Dendritic cell treated with granulocyte-macrophage colony-stimulating factor and Interleukin-4, amounts not matched to agents 40 ng/mL and 50 ng/mL, for 4 days (primary cell): Measurements from ENCODE around the gene LIX1.
"Not testable (repeated sequence)": the region's sequence is repeated elsewhere in the genome, so short reads cannot be mapped to it uniquely, and the experiment has no call there.

ENCODE experiments used
- H3K27ac Mint-ChIP-seq: one replicate; pipeline ENCODE4 v1.8.0; 2022; ENCODE audit warnings: mild to moderate bottlenecking, mixed read lengths
- H3K27me3 Mint-ChIP-seq: one replicate; pipeline ENCODE4 v1.8.0; 2022; ENCODE audit warnings: mild to moderate bottlenecking, mixed read lengths
- H3K36me3 Mint-ChIP-seq: one replicate; pipeline ENCODE4 v1.8.0; 2022; ENCODE audit warnings: low read depth, mixed read lengths
- H3K4me1 Mint-ChIP-seq: one replicate; pipeline ENCODE4 v1.8.0; 2022; ENCODE audit warnings: low read depth, mixed read lengths
- H3K4me3 Mint-ChIP-seq: one replicate; pipeline ENCODE4 v1.8.0; 2022; ENCODE audit warnings: mild to moderate bottlenecking, moderate library complexity, mixed read lengths
- H3K9me3 Mint-ChIP-seq: one replicate; pipeline ENCODE4 v1.8.0; 2022; ENCODE audit warnings: mixed read lengths
- intact Hi-C: fragments of 100-400 bp; cut with micrococcal nuclease; formaldehyde crosslinking; loops from one replicate; pipeline ENCODE4 v1.15.0; 2022

The LIX1 gene

GRCh38 chr5:97142521-97143254 is at the start of gene LIX1:
Gene LIX1, minus strand, starts transcription at chr5:97142611. Its CDS starts 35 bp downstream, at chr5:97142576.
- H3K9me3 Mint-ChIP-seq: no peaks in the 10 kb centered on the region
- H3K27ac Mint-ChIP-seq: no peak within 1 kb of the TSS
- intact Hi-C loops: loop anchor here (5.0 kb wide), 2 partner anchors 145 to 275 kb away; no protein-coding TSS in a partner anchor
- no peaks in the 10 kb centered on the region for H3K4me1 Mint-ChIP-seq
- H3K36me3 Mint-ChIP-seq: no peaks in the 10 kb centered on the region
- H3K27me3 Mint-ChIP-seq: no peaks in the 10 kb centered on the region
- H3K4me3 Mint-ChIP-seq: no peak within 1 kb of the TSS

DNA sequence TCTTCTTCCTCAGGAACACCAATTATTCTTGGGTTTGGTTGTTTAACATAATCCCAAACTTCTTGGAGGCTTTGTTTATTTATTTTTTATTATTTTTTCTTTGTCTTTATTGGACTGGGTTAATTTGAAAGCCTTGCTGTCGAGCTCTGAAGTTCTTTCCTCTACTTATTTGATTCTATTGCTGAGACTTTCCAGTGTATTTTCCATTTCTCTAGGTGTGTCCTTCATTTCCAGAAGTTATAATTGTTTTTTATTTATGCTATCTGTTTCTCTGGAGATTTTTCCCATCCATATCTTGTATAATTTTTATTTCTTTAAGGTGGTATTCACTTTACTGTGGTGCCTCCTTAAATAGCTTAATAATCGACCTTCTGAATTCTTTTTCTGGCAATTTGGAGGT is 49.5 kb upstream of the LIX1 start:
- no peak overlapping the region for H3K4me3 Mint-ChIP-seq
- intact Hi-C loops: no loop called here
- no peaks in the 10 kb centered on the region for H3K36me3 Mint-ChIP-seq
- H3K27me3 Mint-ChIP-seq: peaks cover 1% of the 10 kb centered on the region
- no peak overlapping the region for H3K27ac Mint-ChIP-seq
- H3K4me1 Mint-ChIP-seq: peaks cover 6% of the 10 kb centered on the region
- H3K9me3 Mint-ChIP-seq: peaks cover 12% of the 10 kb centered on the region

GRCh38 chr5:97189523-97189922 is 47.1 kb upstream of the LIX1 start:
- intact Hi-C loops: loop anchor here (5.0 to 10.0 kb wide), 2 partner anchors 1588 to 1635 kb away; partner anchors contain the start of genes ARSK and SKIC3
- not testable (repeated sequence) for H3K36me3 Mint-ChIP-seq, H3K4me1 Mint-ChIP-seq, H3K4me3 Mint-ChIP-seq, H3K27ac Mint-ChIP-seq, H3K27me3 Mint-ChIP-seq
- H3K9me3 Mint-ChIP-seq: peaks cover 12% of the 10 kb centered on the region

DNA sequence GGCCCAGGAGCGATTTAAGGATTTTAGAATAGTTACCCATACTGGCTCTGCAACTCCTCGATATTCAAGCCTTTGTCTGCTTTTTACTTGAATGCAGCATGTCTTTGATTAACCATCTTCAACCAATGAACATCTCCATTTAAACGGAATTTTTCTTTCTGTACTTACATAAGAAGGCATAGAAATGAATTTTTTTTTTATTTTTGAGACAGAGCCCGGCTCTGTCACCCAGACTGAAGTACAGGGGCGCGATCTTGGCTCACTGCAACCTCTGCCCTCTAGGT is 41.5 kb upstream of the LIX1 start:
- Mint-ChIP-seq H3K27ac (peak overlapping the region; percentile 96), H3K4me3 (peak overlapping the region; percentile 89), H3K4me1 (peaks cover 30% of the 10 kb centered on the region), H3K36me3 (peaks cover 37% of the 10 kb centered on the region), H3K27me3 (peaks cover 2% of the 10 kb centered on the region), H3K9me3 (no peaks in the 10 kb centered on the region)
- intact Hi-C loops: loop anchor here (5.0 to 10.0 kb wide), 2 partner anchors 1629 to 1748 kb away; partner anchors contain the start of genes ARSK and SKIC3

DNA sequence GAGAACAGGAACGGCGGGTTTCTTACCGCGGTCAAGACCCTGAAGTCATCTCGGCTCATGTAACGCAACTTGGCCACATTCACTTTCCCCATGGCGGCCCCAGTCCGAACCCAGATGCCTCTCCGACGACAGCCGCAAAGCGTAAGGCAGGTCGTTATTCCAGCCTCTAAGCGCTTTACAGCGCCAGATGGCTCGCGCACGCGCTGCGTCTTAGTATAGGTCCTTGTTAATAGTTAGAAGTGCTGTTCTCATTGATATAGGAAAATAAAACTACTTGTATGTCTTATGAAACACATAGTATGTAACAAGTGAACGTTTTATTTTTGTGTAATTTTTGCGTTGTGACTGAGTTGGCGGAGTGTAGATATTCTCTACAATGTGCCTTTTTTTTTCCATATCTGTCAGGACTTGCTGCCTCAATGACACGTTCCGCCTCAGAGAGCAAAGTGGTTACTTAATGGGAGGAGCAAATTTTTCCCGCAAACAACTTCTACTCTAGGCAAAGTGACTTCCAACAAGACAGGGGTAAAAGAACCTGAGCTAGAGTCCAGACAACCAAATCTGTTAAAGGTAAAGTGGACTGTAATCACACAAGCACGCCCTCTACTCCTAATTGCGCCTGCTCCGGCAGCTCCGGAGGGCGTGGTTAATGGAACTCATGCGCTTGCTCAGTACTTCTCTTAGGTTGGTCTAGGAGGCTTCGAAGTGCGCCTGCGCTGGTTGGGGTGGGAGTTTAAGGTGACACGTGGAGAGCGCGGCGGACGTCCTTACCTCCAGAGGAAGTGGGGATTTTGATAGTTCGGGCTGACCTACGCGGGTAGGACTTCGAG is 40.9 kb upstream of the LIX1 start, which contains the start of gene RIOK2:
RIOK2 (minus strand) TSS at position 148 of the 830 bp plus-strand sequence; CDS start at position 92, 56 bp downstream.
- intact Hi-C loops: loop anchor here (5.0 to 10.0 kb wide), 2 partner anchors 1629 to 1749 kb away; partner anchors contain the start of genes ARSK and SKIC3
- Mint-ChIP-seq H3K27ac (peak within 1 kb of the TSS; percentile 96), H3K9me3 (no peaks in the 10 kb centered on the region), H3K27me3 (peaks cover 2% of the 10 kb centered on the region), H3K4me3 (peak within 1 kb of the TSS; percentile 89), H3K4me1 (peaks cover 30% of the 10 kb centered on the region), H3K36me3 (peaks cover 42% of the 10 kb centered on the region)

- Mint-ChIP-seq H3K4me3 (peak overlapping the region; percentile 89), H3K36me3 (peaks cover 49% of the 10 kb centered on the region), H3K27me3 (peaks cover 2% of the 10 kb centered on the region), H3K4me1 (peaks cover 30% of the 10 kb centered on the region), H3K27ac (peak overlapping the region; percentile 96), H3K9me3 (no peaks in the 10 kb centered on the region)
- intact Hi-C loops: loop anchor here (5.0 to 10.0 kb wide), 2 partner anchors 1628 to 1750 kb away; partner anchors contain the start of genes ARSK and SKIC3
Observed at GRCh38 chr5:97182571-97183099, 40.2 kb upstream of the LIX1 start.

DNA sequence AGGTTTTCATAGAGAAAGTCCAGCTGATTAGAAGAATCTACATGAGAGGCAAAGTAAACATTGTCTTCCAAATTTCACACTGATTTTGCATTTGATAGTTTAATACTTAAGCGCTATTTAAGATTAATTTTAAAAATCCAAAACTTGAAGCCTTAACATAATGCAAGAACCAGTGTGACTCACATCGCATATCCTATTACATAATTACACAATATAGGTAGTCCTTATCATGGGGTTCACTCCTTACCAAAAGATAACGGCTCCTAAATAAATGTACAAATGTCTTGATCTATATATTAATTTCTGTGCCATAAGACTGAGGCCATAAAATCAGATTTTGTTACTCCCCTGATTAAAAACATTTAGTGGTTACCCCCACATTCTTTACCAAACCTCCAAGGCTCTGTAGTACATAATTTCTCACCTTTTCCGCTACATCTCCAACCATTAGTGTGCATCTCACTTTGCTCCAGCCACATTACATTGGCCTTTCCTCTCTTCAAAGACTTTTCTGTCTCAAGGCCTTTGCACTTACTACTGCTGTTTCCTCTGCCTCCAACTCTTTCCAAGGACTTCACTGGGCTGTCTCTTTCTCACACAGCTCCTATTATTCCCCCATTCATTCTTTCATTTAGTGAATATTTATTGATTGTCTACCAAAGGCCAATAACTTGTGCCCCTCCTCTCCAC is 39.6 kb upstream of the LIX1 start:
- intact Hi-C loops: loop anchor here (5.0 to 10.0 kb wide), 2 partner anchors 1627 to 1750 kb away; partner anchors contain the start of genes ARSK and SKIC3
- Mint-ChIP-seq H3K4me1 (peaks cover 30% of the 10 kb centered on the region), H3K4me3 (peak overlapping the region; percentile 89), H3K36me3 (peaks cover 55% of the 10 kb centered on the region), H3K27ac (peak overlapping the region; percentile 96), H3K27me3 (peaks cover 2% of the 10 kb centered on the region), H3K9me3 (no peaks in the 10 kb centered on the region)

DNA sequence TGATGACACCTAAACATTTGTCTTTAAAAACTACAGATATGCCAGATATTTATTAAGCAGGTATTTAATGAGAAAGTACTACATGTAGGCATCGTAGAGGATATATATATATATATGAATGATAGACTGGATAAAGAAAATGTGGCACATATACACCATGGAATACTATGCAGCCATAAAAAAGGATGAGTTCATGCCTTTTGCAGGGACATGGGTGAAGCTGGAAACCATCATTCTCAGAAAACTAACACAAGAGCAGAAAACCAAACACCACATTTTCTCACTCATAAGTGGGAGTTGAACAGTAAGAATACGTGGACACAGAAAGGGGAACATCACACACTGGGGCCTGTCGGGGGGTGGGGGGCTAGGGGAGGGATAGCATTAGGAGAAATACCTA is 37.0 kb upstream of the LIX1 start:
- intact Hi-C loops, H3K27me3 Mint-ChIP-seq, H3K9me3 Mint-ChIP-seq, H3K27ac Mint-ChIP-seq, H3K4me3 Mint-ChIP-seq: not testable (repeated sequence)
- H3K4me1 Mint-ChIP-seq: peaks cover 27% of the 10 kb centered on the region
- peaks cover 79% of the 10 kb centered on the region for H3K36me3 Mint-ChIP-seq

- Mint-ChIP-seq H3K4me3 (no peak overlapping the region), H3K27me3 (no peaks in the 10 kb centered on the region), H3K9me3 (no peaks in the 10 kb centered on the region), H3K36me3 (peaks cover 91% of the 10 kb centered on the region), H3K27ac (no peak overlapping the region), H3K4me1 (peaks cover 7% of the 10 kb centered on the region)
- intact Hi-C loops: no loop called here
Observed at GRCh38 chr5:97172227-97172626, 29.8 kb upstream of the LIX1 start.

- Mint-ChIP-seq H3K4me1 (peaks cover 7% of the 10 kb centered on the region), H3K27me3 (no peaks in the 10 kb centered on the region), H3K9me3 (no peaks in the 10 kb centered on the region), H3K27ac (no peak overlapping the region), H3K4me3 (no peak overlapping the region), H3K36me3 (peaks cover 85% of the 10 kb centered on the region)
- intact Hi-C loops: no loop called here
Observed at GRCh38 chr5:97171703-97172102, 29.3 kb upstream of the LIX1 start.

- Mint-ChIP-seq H3K36me3 (peaks cover 69% of the 10 kb centered on the region), H3K4me3 (peak overlapping the region; percentile 56), H3K27me3 (no peaks in the 10 kb centered on the region)
Observed at GRCh38 chr5:97167435-97167834, 25.0 kb upstream of the LIX1 start.

GRCh38 chr5:97165726-97166125 is 23.3 kb upstream of the LIX1 start:
- intact Hi-C loops: loop anchor here (5.0 kb wide), 1 partner anchor 553 kb away; no protein-coding TSS in a partner anchor
- H3K4me3 Mint-ChIP-seq: no peak overlapping the region
- H3K27ac Mint-ChIP-seq: no peak overlapping the region
- H3K4me1 Mint-ChIP-seq: peaks cover 7% of the 10 kb centered on the region
- H3K36me3 Mint-ChIP-seq: peaks cover 52% of the 10 kb centered on the region
- H3K27me3 Mint-ChIP-seq: no peaks in the 10 kb centered on the region
- H3K9me3 Mint-ChIP-seq: no peaks in the 10 kb centered on the region

More at GRCh38 chr5:97167435-97167834, 25.0 kb upstream of the LIX1 start:
- Mint-ChIP-seq H3K4me1 (peaks cover 7% of the 10 kb centered on the region), H3K27ac (peak overlapping the region; percentile 81), H3K9me3 (no peaks in the 10 kb centered on the region)
- intact Hi-C loops: loop anchor here (5.0 kb wide), 1 partner anchor 555 kb away; no protein-coding TSS in a partner anchor

DNA sequence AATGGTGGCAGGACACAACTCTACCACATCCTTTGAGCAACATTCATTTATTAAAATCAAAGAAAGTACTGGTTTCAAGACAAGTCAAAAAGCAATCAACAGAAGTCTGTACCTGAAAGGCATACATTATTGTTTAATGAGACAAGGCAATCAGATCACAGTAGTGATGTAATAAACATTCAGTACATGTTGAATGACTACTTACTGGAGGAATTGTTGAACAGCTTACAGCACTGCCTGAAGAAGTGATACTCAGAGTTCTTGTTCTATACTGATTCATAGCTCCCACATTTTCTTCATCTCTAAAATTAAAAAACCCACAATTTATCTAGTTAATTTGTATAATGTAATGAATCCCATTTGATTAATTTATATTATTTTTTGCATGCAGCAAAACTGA is 22.4 kb upstream of the LIX1 start:
- Mint-ChIP-seq H3K36me3 (peaks cover 47% of the 10 kb centered on the region), H3K27me3 (no peaks in the 10 kb centered on the region), H3K27ac (no peak overlapping the region), H3K9me3 (no peaks in the 10 kb centered on the region), H3K4me3 (no peak overlapping the region), H3K4me1 (peaks cover 7% of the 10 kb centered on the region)
- intact Hi-C loops: loop anchor here (5.0 kb wide), 1 partner anchor 553 kb away; no protein-coding TSS in a partner anchor
